CD4-positive, alpha-beta T cell treated with Interleukin-2 at 100 ng/mL for 4 hours (primary cell): ENCODE results near the gene TRAPPC4.
"Not testable (repeated sequence)": the region's sequence is repeated elsewhere in the genome, so short reads cannot be mapped to it uniquely, and the experiment has no call there.

Experiments
- DNase-seq: peaks from one replicate; pipeline ENCODE4 v3.0.0-alpha.2; 2020; ENCODE audit warnings: low spot score

TRAPPC4 gene

DNA sequence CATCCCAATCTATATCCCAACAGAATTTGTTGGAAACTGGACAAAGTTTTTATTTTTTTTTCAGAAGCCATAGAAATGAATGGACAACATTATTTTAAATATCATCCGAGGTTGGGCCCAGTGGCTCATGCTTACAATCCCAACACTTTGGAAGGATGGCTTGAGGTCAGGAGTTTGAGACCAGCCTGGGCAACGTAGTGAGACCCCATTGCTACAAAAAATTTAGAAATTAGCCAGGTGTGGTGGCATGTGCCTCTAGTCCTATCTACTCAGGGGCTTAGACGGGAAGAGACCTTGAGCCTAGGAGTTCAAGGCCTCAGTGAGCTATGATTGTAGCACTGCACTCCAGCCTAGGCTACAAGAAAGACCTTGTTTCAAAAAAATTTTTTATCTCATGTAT, 16.2 kb downstream of the TRAPPC4 start:
- DNase-seq: no peak

- no peak for DNase-seq
These were observed 20.3 kb downstream of the TRAPPC4 start for GRCh38 chr11:119038884-119039283.

DNA sequence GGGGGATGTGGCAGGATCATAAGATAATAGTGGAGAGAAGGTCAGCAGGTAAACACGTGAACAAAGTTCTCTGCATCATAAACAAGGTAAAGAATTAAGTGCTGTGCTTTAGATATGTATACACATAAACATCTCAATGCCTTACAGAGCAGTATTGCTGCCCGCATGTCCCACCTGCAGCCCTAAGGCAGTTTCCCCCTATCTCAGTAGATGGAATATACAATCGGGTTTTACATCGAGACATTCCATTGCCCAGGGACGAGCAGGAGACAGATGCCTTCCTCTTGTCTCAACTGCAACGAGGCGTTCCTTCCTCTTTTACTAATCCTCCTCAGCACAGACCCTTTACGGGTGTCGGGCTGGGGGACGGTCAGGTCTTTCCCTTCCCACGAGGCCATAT, 20.9 kb downstream of the TRAPPC4 start:
- not testable (repeated sequence) for DNase-seq

DNA sequence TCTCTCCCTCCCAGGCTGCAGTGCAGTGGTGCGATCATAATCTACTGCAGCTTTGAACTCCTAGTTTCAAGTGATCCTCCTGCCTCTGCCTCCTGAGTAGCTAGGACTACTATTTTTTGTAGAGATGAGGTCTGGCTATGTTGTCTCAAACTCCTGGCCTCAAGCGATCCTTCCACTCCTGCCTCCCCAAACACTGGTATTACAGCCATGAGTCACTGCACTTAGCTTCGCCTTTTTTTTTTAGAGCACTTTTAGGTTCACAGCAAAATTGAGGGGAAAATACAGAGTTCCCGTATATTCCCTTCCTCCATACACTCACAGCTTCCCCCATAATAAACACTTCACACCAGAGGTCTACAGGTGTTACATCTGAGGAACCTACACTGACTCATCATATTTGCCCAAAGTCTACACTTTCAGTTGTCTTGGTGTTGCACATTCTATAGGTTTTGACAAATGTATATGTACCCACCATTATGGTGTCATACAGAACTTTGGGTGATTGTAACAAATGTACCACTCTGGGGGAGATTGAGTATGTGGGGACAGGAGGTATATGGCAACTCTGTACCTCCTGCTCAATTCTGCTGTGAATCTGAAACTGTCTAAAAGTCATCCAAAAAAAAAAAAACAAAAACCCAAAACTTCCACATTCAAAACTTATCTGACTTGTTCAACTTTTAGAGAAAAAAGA, 23.4 kb downstream of the TRAPPC4 start:
- no peak for DNase-seq

- DNase-seq: no peak
These were observed 24.4 kb downstream of the TRAPPC4 start for GRCh38 chr11:119042927-119043326.

DNA sequence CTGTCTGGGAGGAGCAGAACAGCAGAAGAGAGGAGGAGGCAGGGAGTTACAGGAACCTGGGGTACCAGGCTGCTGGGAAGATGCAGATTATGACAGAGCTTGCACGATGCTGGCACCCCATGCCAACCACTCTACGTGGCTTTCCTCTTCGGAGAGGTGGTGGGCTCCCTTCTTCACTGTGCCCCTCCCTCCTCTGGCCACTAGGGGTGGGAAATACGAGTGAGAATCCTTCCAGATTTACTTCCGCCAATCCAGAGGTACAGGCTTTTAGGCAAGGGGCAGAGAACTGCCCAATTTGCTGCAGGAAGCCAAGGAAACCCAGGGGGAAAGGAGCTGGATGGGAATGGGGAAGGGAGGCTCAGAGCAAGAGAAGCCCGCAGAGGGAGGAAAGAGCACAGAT, 26.1 kb downstream of the TRAPPC4 start:
- no peak for DNase-seq

DNA sequence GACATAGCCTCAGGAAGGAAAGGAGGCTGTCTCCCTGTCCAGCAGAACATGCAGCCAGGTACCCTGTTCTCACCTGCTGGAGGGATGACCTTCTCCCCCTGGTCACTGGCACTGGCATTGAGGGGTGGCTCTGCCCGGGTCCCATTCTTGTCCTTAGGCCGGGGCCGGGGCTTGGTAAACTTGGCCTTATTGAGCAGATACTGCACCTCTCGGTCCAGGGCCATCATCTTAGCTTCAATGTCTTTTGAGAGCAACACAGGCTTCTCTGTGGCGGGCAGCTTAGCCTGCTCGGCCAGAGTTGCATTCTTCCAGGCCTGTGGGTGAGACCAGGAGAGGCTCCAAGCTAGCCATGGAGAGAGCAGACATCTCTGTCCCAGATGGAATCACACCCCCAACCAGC, 27.9 kb downstream of the TRAPPC4 start:
- DNase-seq: no peak

DNA sequence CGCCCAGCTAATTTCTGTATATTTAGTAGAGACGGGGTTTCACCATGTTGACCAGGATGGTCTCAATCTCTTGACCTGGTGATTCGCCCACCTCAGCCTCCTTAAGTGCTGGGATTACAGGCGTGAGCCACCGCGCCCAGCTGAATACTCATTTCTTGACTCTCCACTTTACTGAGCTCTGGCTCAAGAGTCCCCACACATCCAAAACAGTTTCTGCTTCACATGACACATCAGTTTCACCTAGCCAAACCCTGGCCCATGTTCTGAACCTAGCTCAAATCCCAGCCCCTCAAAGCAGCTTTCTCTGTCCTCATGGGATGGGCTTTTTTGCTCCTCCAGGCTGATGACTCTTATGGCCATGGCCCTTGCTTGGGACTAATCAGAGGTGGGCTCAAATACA, 28.6 kb downstream of the TRAPPC4 start:
- no peak for DNase-seq

- no peak for DNase-seq
These were observed 30.1 kb downstream of the TRAPPC4 start for GRCh38 chr11:119048644-119049043.

DNA sequence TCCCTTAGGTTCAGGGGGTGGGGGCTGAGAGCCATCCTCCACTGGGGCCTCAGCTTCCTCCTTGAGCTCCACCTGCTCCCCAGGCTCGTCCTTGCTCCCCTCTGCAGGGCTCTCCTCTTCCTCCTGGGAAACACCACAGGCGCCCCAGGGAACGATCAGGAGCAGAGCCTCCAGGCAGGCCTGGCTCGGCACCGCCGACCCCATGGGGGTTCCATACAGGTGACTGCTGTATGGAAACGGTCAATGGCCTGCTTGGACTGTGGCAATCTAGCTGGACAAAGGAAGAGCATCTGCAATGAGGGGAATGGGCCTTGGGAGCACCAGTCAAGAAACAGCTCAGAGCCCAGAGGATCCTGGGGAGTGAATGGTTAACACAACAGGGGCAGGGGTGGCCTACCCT, 30.5 kb downstream of the TRAPPC4 start:
- DNase-seq: no peak

- DNase-seq: peak; percentile 35
These were observed 33.0 kb downstream of the TRAPPC4 start for GRCh38 chr11:119051440-119052162.

GRCh38 chr11:119052163-119052814, 33.7 kb downstream of the TRAPPC4 start:
- no peak for DNase-seq

DNA sequence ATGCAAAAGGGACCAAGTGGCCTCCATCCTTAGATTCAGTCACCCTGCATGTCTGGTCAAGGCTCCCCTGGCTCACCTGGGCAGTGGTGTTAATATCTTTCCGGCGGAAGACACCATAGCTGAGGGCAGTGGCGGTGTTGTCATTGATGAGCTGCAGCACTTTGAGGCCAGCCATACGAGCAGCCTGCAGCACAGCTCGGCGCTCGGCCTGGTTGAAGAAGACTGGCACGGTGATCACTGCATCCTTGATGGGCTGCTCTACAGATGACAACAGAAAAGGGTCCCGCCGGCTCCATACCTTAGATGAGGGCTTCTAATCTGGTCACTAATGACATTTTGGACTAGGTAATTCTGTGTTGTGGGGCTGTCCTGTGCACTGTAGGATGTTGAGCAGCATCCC, 35.9 kb downstream of the TRAPPC4 start:
- DNase-seq: no peak

DNA sequence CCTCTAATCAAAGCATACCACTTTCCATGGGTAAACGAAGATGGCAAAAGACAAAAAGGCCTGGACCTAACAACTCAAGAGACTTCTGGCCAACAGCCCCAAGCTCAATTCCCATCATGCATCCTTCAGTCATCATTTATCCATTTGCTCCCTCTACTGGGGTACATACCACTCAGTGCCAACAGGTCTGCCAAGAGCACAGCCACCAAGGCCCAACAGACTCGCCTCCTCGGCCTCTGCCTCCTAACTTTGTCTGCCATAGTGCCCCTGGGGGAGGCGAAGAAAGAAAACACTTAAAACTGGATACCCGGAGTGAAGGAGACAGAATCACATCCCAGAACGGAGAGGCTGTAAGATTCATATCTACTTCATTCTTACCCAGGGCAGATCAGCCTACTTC, 37.3 kb downstream of the TRAPPC4 start:
- DNase-seq: no peak

- peak; percentile 44 for DNase-seq
These were observed 37.9 kb downstream of the TRAPPC4 start for GRCh38 chr11:119056421-119056999.

DNA sequence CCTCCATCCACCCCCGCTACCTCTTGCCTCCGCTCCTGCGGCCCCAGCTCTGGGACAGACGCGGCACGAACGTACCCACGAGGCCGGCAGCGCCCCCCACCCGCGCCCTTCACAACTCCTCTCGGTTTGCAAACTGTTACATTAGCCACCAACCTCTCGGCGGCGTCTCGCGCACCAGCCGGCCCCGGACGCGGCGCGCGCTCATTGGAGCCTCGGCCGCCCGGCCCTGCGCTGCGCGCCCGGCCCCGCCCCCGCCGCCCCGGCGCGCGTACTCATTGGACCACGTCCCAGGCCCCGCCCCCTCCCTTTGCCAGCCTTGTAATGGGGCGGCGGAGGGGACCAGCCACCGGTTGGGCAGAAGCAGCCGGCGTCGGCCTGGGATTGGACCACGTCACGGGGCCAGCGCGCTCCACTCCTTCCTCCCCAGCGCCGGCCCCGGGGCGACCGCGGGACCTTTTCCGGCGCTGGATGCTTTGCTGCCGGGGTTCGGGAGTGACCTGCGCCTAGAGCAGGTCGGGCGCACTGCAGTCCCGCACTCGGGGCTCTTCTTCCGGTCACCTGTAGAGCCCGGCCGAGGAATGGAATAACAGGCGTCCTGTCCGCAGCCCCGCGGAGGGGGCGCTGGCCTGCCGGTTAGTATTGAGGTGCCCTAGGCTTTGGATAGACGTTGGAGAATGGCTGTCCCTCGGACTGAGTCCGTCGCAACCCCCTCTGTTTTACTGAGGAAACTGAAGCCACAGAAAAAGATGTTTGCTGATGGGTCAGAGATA, 38.6 kb downstream of the TRAPPC4 start, which contains the start of gene HYOU1:
TSS of gene HYOU1 (minus strand) at position 206 of the 770 bp plus-strand sequence. CDS start 1,045 bp downstream, outside the sequence.
- DNase-seq: peak; percentile 98

DNA sequence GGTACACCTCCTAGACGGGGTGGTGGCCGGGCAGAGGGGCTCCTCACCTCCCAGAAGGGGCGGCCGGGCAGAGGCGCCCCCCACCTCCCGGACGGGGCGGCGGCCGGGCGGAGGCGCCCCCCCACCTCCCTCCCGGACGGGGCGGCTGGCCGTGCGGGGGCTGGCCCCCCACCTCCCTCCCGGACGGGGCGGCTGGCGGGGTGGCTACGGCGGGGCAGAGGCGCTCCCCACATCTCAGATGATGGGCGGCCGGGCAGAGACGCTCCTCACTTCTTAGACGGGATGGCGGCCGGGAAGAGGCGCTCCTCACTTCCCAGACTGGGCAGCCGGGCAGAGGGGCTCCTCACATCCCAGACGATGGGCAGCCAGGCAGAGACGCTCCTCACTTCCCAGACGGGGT, 40.6 kb downstream of the TRAPPC4 start:
- not testable (repeated sequence) for DNase-seq

DNA sequence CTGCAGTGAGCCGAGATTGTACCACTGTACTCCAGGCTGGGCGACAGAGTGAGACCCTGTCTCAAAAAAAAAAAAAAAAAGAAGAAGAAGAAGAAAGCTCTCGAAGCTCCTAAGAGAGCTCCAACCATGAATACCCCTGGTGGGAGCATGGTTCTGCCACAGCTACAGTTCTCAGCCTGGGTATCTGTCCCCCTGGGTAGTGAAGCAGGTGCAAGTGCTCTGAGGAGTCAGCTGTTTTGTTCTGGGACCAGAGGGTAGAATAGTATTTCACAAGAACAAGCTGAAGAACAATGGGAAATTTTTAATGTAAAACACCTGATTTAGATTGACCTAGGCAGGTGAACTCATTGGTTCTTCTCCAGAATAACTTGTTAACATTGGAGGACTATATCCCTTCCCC, 42.7 kb downstream of the TRAPPC4 start:
- no peak for DNase-seq

- no peak for DNase-seq
These were observed 44.2 kb downstream of the TRAPPC4 start for GRCh38 chr11:119062779-119063178.

DNA sequence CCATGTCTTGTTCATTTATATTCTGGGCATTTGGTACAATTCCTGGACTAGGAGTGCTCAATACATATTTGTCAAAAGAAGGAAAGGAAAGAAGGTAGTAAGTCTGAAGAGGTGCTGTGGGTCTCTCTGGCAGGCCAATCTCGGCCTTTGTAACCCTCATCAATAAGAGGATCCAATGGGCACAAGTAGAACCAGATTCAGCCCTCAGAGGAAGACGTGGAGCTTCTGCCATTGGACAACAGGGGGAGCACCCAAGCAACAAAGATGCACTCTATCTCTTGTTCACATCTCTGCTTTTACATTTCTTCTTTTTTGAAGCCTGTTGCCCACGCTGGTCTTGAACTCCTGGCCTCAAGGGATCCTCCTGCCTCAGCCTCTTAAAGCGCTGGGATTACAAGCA, 46.8 kb downstream of the TRAPPC4 start:
- peak; percentile 61 for DNase-seq

DNA sequence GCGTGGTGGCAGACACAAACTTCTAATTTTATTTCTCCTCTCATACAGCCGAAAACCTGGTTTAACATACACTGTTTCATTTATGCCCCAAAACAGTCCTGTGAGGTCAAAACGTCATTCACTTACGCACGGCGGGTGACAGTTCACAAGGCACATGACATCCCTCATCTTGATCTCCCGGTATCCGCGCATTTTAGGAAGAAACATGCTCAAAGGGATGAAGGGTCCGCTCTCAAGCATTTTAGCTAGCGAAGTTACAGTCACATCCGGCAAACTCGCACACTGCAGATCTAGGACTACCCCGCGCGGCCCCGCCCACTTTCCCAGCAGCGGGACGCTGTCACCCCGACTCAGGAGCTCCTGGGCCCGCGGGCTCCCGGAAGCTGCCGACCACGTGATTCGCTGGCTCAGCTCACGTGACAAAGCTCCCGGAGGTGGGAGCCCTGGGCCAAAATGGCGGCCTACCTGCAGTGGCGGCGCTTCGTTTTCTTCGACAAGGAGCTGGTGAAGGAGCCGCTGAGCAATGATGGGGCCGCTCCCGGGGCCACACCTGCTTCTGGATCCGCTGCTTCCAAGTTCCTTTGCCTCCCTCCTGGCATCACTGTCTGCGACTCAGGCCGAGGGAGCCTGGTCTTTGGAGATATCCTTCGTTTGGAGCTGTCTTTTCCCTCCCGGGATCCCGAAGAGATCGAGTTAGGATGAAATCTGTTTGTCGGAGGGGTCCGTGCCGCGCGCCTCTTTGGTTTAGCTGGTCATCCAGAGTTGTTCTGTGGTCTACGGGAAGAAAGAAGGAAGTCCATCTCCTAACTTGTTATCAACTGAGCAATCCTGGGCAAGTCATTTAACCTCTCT, 49.0 kb downstream of the TRAPPC4 start, which contains the start of gene VPS11:
TSS of gene VPS11 (plus strand) at position 448 of the 852 bp plus-strand sequence. CDS start at position 454, 6 bp downstream.
- DNase-seq: peak; percentile 96
